K562 (cell line): ENCODE data around the gene CD4. TPM values are rescaled to one million over a fixed set of nuclear protein-coding genes. Genes with fewer than 3 reads are reported as not detected.

Experiments
- BHLHE40 ChIP-seq: IDR thresholded peaks from 2 replicates; pipeline ENCODE4 v1.6.1; 2011; ENCODE audit warnings: low read length, improper control_type of control experiment
- CBFA2T2 ChIP-seq: fragments of 450-650 bp; conservative IDR thresholded peaks from 2 replicates; pipeline ENCODE4 v1.6.1; 2017; ENCODE audit warnings: mild to moderate bottlenecking
- FOXA3 ChIP-seq, 2 experiments: fragments of 450-650 bp in 1 of 2; sonication (generic) in 1 of 2; formaldehyde crosslinking; IDR thresholded peaks in 1 of 2; conservative IDR thresholded peaks in 1 of 2; 2 replicates each; pipeline versions ENCODE4 v1.4.0 to v1.8.0; 2020 to 2022; ENCODE audit warnings: mild to moderate bottlenecking in 2 of 2, missing genetic modification reagents in 1 of 2
- KLF10 ChIP-seq: fragments of 250-450 bp; sonication (Bioruptor Pico); IDR thresholded peaks from 2 replicates; pipeline ENCODE4 v1.6.1; 2021; ENCODE audit warnings: matching md5 sums
- MCM7 ChIP-seq, 2 experiments: fragments of 450-650 bp; IDR thresholded peaks; 2 replicates each; pipeline ENCODE4 v1.6.1; 2016 to 2018
- MTF1 ChIP-seq: fragments of 250-450 bp; sonication (Bioruptor Pico); IDR thresholded peaks from 2 replicates; pipeline ENCODE4 v1.9.0; 2021; ENCODE audit warnings: moderate library complexity, mild to moderate bottlenecking, inconsistent platforms, borderline replicate concordance
- NCOA6 ChIP-seq: fragments of 450-650 bp; IDR thresholded peaks from 2 replicates; pipeline ENCODE4 v1.6.1; 2017; ENCODE audit warnings: mild to moderate bottlenecking
- PML ChIP-seq: IDR thresholded peaks from 2 replicates; pipeline ENCODE4 v1.6.1; 2012; ENCODE audit warnings: low read length, inconsistent platforms
- RBM22 ChIP-seq: fragments of 200-400 bp; formaldehyde crosslinking; IDR thresholded peaks from 2 replicates; pipeline ENCODE4 v1.6.1; 2018; ENCODE audit warnings: low read length, low read depth; ENCODE audit not compliant: poor library complexity, severe bottlenecking
- STAT5A ChIP-seq: IDR thresholded peaks from 2 replicates; pipeline ENCODE4 v1.6.1; 2012; ENCODE audit warnings: low read length, inconsistent platforms, borderline replicate concordance
- TAF7 ChIP-seq: fragments of 450-650 bp; IDR thresholded peaks from 2 replicates; pipeline ENCODE4 v1.6.1; 2016; ENCODE audit warnings: missing genetic modification characterization, missing compliant biosample characterization
- TEAD2 ChIP-seq: fragments of 450-650 bp; IDR thresholded peaks from 2 replicates; pipeline ENCODE4 v1.6.1; 2016; ENCODE audit warnings: missing genetic modification characterization, control low read depth, missing compliant biosample characterization
- U2AF1 ChIP-seq: fragments of 200-400 bp; formaldehyde crosslinking; optimal IDR thresholded peaks from 2 replicates; pipeline ENCODE3; 2017; ENCODE audit warnings: mild to moderate bottlenecking, low read depth, low read length, moderate library complexity
- XRCC4 ChIP-seq: IDR thresholded peaks from one replicate; pipeline ENCODE4 v1.6.1; 2011; ENCODE audit not compliant: insufficient read depth, insufficient read length; ENCODE audit errors: extremely low read depth
- ZBED1 ChIP-seq: IDR thresholded peaks from 2 replicates; pipeline ENCODE4 v1.6.1; 2014
- ZFP30 ChIP-seq: fragments of 250-450 bp; sonication (Bioruptor Pico); IDR thresholded peaks from 2 replicates; pipeline ENCODE4 v1.8.0; 2022; ENCODE audit warnings: moderate library complexity, mild to moderate bottlenecking, inconsistent platforms, borderline replicate concordance
- ZNF354B ChIP-seq: fragments of 250-450 bp; sonication (Bioruptor Pico); IDR thresholded peaks from 2 replicates; pipeline ENCODE4 v1.4.0; 2020
- ZNF507 ChIP-seq: conservative IDR thresholded peaks from 2 replicates; pipeline ENCODE4 v1.6.1; 2017; ENCODE audit warnings: missing genetic modification characterization, missing compliant biosample characterization
- polyA plus RNA-seq, 8 experiments: library from polyadenylated mRNA; depleted of rRNA in 4 of 8; stranded (reverse) in 5 of 8; unstranded in 3 of 8; fragments of >200 nt; fragmentation: Nextera tagmentation in 2 of 8; fragmentation: Illumina TruSeq in 1 of 8; extraction: Ambion mirVana in 2 of 8; extraction: Trizol in 1 of 8; gene quantifications; 2 replicates each; pipeline versions ENCODE4 v1.2.1 to v1.2.3, GENCODE V29; 2011 to 2014; ENCODE audit warnings: inconsistent platforms in 1 of 8, missing spikeins in 1 of 8
- total RNA-seq, 7 experiments: library from RNA; depleted of rRNA in 6 of 7; stranded (reverse); fragments of >200 nt in 6 of 7; fragmentation: Illumina TruSeq in 2 of 7; extraction: Trizol in 2 of 7; gene quantifications; 2 replicates each; pipeline versions ENCODE4 v1.2.1 to v1.2.3, GENCODE V29; 2011 to 2021; ENCODE audit warnings: low replicate concordance in 1 of 7
- TF ChIP-seq, protein P1 (sequence below): IDR thresholded peaks from 2 replicates; pipeline ENCODE4 v1.6.1; 2012; ENCODE audit warnings: low read depth, low read length, improper control_type of control experiment, borderline replicate concordance
- TF ChIP-seq, protein P2 (sequence below): sonication (generic); IDR thresholded peaks from 2 replicates; pipeline ENCODE4 v1.6.1; 2016
- TF ChIP-seq, protein P3 (sequence below): fragments of 450-650 bp; formaldehyde crosslinking; IDR thresholded peaks from 2 replicates; pipeline ENCODE4 v1.4.0; 2020; ENCODE audit warnings: mild to moderate bottlenecking, moderate library complexity
- TF ChIP-seq, protein P4 (sequence below), 2 experiments: IDR thresholded peaks; 2 replicates each; pipeline ENCODE4 v1.6.1; 2012; ENCODE audit warnings: improper control_type of control experiment in 2 of 2, low read depth in 2 of 2, low read length in 2 of 2, borderline replicate concordance in 1 of 2

The CD4 gene
- total and polyA plus RNA-seq, 9 of the 15 experiments (the other 6 are each of a cell fraction or from before 2014, with no cell fraction given) = 0.06 to 0.27 (median 0.09) TPM; not detected in 5

DNA sequence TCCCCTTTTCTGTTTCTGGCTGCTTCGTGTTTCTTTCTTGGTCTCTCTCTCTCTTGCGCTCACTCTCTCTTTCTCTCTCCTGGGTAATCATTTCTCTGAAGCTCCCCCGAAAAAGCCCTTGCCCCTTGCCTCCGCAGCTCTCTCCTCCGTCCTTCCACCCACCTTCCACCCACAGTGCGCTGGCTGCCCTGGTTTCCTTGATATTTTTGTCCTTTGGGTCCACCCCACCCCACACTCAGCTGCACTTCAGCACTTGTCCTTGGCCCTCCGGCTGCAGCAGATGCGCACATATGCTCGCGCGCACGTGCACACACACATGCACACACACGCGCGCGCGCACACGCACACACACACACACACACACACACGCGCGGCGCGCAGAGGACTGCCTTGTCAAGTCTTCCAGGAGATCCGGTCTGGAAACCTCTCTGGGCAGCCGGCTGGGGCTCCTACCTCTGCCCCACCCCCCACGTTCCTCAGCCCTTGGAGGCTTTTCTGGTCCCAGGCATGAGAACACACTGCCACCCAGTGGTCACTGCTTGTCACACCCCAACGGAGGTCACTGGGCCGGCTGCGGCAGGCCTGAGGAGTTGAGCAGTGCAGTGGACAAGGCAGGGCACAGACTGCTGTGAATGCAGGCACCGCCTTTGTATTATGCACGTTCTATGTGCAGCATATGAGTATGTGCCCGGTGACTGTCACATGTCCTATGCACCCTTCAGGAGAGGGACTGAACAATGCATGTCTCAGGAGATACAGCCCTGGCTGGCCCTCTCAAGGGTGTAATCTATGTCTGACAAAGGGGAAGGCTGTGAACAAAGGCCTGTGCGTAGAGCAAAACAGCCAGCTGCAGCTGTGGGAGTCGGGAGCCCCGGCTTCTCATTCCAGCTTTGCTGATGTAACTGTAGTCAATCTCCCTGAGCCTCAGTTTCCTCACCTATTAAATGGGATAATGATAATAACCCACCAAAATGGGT is 10.5 kb upstream of the CD4 start (continued):
- TF ChIP-seq FOXA3 (CRISPR knock-in tag; conservative IDR thresholded peaks at IDR 0.05 in 1 of 2, IDR thresholded peaks at IDR 0.05 in 1 of 2) = no peak
- TF ChIP-seq, protein P1, sequence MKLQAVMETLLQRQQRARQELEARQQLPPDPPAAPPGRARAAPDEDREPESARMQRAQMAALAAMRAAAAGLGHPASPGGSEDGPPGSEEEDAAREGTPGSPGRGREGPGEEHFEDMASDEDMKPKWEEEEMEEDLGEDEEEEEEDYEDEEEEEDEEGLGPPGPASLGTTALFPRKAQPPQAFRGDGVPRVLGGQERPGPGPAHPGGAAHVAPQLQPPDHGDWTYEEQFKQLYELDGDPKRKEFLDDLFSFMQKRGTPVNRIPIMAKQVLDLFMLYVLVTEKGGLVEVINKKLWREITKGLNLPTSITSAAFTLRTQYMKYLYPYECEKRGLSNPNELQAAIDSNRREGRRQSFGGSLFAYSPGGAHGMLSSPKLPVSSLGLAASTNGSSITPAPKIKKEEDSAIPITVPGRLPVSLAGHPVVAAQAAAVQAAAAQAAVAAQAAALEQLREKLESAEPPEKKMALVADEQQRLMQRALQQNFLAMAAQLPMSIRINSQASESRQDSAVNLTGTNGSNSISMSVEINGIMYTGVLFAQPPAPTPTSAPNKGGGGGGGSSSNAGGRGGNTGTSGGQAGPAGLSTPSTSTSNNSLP = no peak
- TF ChIP-seq ZNF507 (tag) = no peak
- no peak; the same call in 1 of the 2 replicates for TF ChIP-seq TAF7
- TF ChIP-seq NCOA6 = no peak
- TF ChIP-seq PML = no peak
- TF ChIP-seq, protein P2, sequence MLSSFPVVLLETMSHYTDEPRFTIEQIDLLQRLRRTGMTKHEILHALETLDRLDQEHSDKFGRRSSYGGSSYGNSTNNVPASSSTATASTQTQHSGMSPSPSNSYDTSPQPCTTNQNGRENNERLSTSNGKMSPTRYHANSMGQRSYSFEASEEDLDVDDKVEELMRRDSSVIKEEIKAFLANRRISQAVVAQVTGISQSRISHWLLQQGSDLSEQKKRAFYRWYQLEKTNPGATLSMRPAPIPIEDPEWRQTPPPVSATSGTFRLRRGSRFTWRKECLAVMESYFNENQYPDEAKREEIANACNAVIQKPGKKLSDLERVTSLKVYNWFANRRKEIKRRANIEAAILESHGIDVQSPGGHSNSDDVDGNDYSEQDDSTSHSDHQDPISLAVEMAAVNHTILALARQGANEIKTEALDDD = no peak
- no peak for TF ChIP-seq CBFA2T2
- no peak for TF ChIP-seq KLF10 (CRISPR knock-in tag)
- TF ChIP-seq BHLHE40 = peak; percentile 92
- no peak for TF ChIP-seq STAT5A
- TF ChIP-seq MTF1 = no peak
- TF ChIP-seq U2AF1 = no peak
- no peak for TF ChIP-seq ZFP30
- no peak for TF ChIP-seq XRCC4
- TF ChIP-seq, protein P3, sequence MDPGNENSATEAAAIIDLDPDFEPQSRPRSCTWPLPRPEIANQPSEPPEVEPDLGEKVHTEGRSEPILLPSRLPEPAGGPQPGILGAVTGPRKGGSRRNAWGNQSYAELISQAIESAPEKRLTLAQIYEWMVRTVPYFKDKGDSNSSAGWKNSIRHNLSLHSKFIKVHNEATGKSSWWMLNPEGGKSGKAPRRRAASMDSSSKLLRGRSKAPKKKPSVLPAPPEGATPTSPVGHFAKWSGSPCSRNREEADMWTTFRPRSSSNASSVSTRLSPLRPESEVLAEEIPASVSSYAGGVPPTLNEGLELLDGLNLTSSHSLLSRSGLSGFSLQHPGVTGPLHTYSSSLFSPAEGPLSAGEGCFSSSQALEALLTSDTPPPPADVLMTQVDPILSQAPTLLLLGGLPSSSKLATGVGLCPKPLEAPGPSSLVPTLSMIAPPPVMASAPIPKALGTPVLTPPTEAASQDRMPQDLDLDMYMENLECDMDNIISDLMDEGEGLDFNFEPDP = no peak
- TF ChIP-seq ZBED1 = no peak
- no peak for TF ChIP-seq RBM22
- TF ChIP-seq, protein P4, sequence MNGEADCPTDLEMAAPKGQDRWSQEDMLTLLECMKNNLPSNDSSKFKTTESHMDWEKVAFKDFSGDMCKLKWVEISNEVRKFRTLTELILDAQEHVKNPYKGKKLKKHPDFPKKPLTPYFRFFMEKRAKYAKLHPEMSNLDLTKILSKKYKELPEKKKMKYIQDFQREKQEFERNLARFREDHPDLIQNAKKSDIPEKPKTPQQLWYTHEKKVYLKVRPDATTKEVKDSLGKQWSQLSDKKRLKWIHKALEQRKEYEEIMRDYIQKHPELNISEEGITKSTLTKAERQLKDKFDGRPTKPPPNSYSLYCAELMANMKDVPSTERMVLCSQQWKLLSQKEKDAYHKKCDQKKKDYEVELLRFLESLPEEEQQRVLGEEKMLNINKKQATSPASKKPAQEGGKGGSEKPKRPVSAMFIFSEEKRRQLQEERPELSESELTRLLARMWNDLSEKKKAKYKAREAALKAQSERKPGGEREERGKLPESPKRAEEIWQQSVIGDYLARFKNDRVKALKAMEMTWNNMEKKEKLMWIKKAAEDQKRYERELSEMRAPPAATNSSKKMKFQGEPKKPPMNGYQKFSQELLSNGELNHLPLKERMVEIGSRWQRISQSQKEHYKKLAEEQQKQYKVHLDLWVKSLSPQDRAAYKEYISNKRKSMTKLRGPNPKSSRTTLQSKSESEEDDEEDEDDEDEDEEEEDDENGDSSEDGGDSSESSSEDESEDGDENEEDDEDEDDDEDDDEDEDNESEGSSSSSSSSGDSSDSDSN (IDR thresholded peaks at IDR 0.05; ENCODE audit: borderline replicate concordance in 1 of 2, low read depth in 2 of 2, low read length in 2 of 2) = no peak
- TF ChIP-seq MCM7 (IDR thresholded peaks at IDR 0.05) = no peak
- TF ChIP-seq TEAD2 = no peak
- no peak for TF ChIP-seq ZNF354B (CRISPR knock-in tag)
